Right ventricle myocardium superior (tissue), 1 donor: ENCODE data around the gene HPSE. TPM values are rescaled to one million over a fixed set of nuclear protein-coding genes. Genes with fewer than 3 reads are reported as not detected.
"Not testable (repeated sequence)": the region's sequence is repeated elsewhere in the genome, so short reads cannot be mapped to it uniquely, and the experiment has no call there.

Experiments used
- ATAC-seq: fragments of 200-7000 bp; cut with Tn5 transposase; one replicate; pipeline ENCODE4 v1.9.1; 2020; ENCODE audit warnings: mild to moderate bottlenecking; ENCODE audit not compliant: poor library complexity
- DNase-seq: peaks from one replicate; pipeline ENCODE4 v3.0.0-alpha.2; 2020
- intact Hi-C: fragments of 100-400 bp; cut with DNase I; formaldehyde crosslinking; loops from one replicate; pipeline ENCODE4 v1.11.2; 2022
- total RNA-seq: library from RNA; stranded (reverse); fragmentation: NEBNext Ultra II Directional; extraction: Animal tissue kit (Norgen Biotek cat#: 25700); gene quantifications from one replicate; pipeline ENCODE4 v1.2.1, GENCODE V29; 2021
- donor health status: DM: no; HTN: yes; CAD: no; lungs with severe emphysema.

The HPSE gene
- total RNA-seq, 1 donor from 2014 or later, result 1.5 TPM

- ATAC-seq (no peak), DNase-seq (no peak)
- intact Hi-C loops, result no loop called here
Measured at GRCh38 chr4:83293305-83294046, 41.2 kb downstream of the HPSE start.

- intact Hi-C loops, result not testable (repeated sequence)
Measured at GRCh38 chr4:83290059-83290774, 44.4 kb downstream of the HPSE start.

DNA sequence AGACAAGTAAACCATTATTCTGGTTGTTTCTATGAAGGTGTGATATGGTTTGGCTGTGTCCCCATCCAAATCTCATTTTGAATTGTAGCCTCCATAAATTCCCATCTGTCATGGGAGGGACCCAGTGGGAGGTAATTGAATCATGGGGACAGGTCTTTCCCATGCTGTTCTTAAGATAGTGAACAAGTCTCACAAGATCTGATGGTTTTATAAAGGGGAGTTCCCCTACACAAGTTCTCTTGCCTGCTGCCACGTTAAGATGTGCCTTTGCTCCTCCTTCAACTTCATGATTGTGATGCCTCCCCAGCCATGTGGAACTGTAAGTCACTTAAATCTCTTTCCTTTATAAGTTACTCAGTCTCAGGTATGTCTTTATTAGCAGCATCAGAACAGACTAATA, 46.3 kb downstream of the HPSE start:
- DNase-seq, intact Hi-C loops, ATAC-seq: not testable (repeated sequence)

More at GRCh38 chr4:83290059-83290774, 44.4 kb downstream of the HPSE start:
- not testable (repeated sequence) for ATAC-seq, DNase-seq

GRCh38 chr4:83285055-83285407, 49.6 kb downstream of the HPSE start:
- DNase-seq (no peak), ATAC-seq (peak; percentile 56)
- intact Hi-C loops, result no loop called here

GRCh38 chr4:83284193-83285054, 50.2 kb downstream of the HPSE start, which contains the start of gene COQ2:
TSS of gene COQ2 (minus strand) at chr4:83284798. CDS start at chr4:83284764, 34 bp downstream.
- intact Hi-C loops, result no loop called here
- DNase-seq (peak; percentile 97), ATAC-seq (peak; percentile 99)

- ATAC-seq, result no peak
- intact Hi-C loops, result no loop called here
- no peak for DNase-seq
Measured at GRCh38 chr4:83283181-83283580, 51.5 kb downstream of the HPSE start.

GRCh38 chr4:83282049-83282535, 52.6 kb downstream of the HPSE start:
- ATAC-seq, result no peak
- intact Hi-C loops, result no loop called here
- DNase-seq, result no peak

GRCh38 chr4:83281307-83281706, 53.3 kb downstream of the HPSE start:
- intact Hi-C loops, result no loop called here
- ATAC-seq, result no peak

DNA sequence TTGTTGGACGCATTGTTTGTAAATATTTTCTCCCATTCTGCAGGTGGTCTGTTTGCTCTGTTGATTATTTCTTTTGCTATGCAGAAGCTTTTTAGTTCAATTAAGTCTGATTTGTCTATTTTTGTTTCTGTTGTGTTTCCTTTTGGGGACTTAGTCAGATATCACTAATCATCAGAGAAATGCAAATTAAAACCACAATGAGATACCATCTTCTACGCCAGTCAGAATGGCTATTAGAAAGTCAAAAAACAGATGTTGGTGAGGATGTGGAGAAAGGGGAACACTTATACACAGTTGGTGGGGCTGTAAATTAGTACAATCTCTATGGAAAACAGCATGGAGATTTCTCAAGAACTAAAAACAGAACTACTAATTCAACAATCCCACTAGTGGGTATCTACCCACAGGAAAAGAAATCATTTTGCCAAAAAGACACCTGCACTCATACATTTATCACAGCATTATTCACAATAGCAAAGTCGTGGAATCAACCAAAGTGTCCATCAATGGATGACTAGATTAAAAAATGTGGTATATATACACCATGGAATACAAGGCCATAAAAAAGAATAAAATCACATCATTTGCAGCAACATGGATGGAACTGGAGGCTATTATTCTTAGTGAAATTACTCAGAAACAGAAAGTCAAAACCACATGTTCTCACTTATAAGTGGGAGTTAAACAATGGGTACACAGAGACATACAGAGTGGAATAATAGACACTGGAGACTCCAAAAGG, 58.2 kb downstream of the HPSE start:
- DNase-seq, result no peak
- ATAC-seq, result no peak
- intact Hi-C loops, result no loop called here

More at GRCh38 chr4:83281307-83281706, 53.3 kb downstream of the HPSE start:
- no peak for DNase-seq

DNA sequence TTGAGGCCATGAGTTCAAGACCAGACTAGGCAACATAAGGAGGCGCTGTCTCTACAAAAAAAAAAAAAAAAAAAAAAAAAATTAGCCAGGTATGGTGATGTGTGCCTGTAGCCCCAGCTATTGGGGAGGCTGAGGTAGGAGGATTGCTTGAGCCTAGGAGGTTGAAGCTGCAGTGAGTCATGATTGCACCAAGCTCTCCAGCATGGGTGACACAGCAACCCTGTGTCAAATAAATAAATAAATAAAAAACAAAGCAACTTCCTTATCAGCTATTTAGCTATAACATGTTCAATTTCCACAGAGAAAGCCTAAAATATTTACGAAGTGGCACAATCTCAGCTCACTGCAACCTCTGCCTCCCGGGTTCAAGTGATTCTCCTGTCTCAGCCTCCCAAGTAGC, 60.7 kb downstream of the HPSE start:
- intact Hi-C loops, DNase-seq, ATAC-seq: not testable (repeated sequence)

- intact Hi-C loops, result no loop called here
- DNase-seq, result no peak
- ATAC-seq, result no peak
Measured at GRCh38 chr4:83272900-83273299, 61.7 kb downstream of the HPSE start.

DNA sequence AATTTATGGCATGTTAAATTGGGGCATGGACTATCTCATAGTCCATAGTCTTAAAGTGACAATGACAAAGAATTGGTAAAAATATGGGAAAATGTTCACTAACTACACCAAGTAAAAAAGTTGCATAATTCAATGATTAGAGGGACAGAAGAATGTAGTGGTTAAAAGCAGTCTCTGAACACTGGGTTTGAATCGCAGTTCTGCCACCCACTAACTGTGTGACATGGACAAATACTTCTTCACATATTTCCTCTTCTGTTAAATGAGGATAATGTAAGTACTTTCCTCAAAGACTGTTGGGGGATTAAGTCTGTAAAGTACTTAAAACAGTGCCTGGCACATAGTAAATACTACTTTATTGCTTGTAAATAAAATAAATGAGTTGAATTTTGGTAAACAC, 65.4 kb downstream of the HPSE start:
- no peak for ATAC-seq
- intact Hi-C loops, result loop anchor here (10.0 kb wide), 1 partner anchor 804 kb away; no protein-coding TSS in a partner anchor

GRCh38 chr4:83268491-83268890, 66.2 kb downstream of the HPSE start:
- intact Hi-C loops, result loop anchor here (10.0 kb wide), 1 partner anchor 804 kb away; no protein-coding TSS in a partner anchor
- DNase-seq (no peak), ATAC-seq (no peak)

More for the DNA sequence above, 65.4 kb downstream of the HPSE start:
- no peak for DNase-seq

GRCh38 chr4:83267830-83268475, 66.7 kb downstream of the HPSE start:
- ATAC-seq, result no peak
- intact Hi-C loops, result loop anchor here (10.0 kb wide), 1 partner anchor 803 kb away; no protein-coding TSS in a partner anchor
- no peak for DNase-seq

DNA sequence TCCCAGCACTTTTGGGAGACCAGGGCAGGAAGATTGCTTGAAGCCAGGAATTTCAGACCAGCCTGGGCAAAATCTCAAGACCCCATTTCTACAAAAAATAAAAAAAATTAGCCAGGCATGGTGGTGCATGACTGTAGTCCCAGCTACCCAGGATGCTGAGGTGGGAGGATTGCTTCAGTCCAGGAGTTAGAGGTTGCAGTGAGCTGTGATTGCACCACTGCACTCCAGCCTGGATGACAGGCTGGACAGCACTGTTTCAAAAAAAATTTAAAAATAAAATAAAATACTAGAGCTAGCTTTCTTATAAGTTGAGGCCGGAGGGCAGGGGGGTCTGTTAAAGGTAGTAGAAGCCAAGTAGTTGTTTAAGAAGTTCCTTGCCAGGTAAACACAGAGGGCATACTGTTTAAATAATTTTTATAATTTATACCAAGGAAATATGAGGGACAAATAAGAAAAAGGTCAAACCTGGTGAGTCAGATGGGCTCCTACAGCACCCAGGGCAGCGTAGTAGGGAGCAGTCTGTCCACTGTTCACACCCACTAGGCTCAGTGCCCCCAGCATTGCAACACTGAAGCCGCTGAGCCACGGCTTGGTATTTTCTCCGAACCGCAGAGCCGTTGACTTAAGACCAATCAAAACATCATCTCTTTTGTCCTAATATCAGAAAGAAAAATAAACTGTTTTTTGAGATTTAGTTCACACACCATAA, 67.4 kb downstream of the HPSE start:
- DNase-seq, result no peak
- ATAC-seq, result no peak
- intact Hi-C loops, result loop anchor here (10.0 kb wide), 1 partner anchor 802 kb away; no protein-coding TSS in a partner anchor

DNA sequence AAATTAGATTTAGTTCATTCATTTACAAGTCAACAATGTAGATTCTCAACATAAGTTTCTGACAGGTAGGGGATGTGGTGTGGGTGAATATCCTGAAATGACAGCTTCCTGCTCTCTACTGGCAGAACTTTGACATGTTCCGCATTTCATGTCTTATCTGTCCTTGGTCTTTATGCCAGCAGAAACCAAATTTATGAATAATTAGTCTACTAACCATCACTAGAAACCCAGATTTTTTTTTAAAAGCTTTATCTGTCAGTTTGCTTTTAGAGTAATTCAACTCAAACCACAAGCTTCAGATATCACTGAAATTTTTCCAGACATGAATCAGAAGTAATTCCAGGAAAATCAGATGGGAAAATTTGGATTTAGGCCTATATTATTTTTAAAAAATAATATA, 68.0 kb downstream of the HPSE start:
- intact Hi-C loops, result loop anchor here (10.0 kb wide), 1 partner anchor 802 kb away; no protein-coding TSS in a partner anchor
- ATAC-seq (no peak), DNase-seq (no peak)

- ATAC-seq (no peak), DNase-seq (no peak)
- intact Hi-C loops, result loop anchor here (10.0 kb wide), 1 partner anchor 798 kb away; no protein-coding TSS in a partner anchor
Measured at GRCh38 chr4:83263106-83263505, 71.5 kb downstream of the HPSE start.
